Activated CD8-positive, alpha-beta T cell treated with anti-CD3 and anti-CD28 coated beads, Interleukin-2, amount 10 ng/mL, durations not matched to agents 7 days and 5 days (primary cell): ENCODE results near the gene PLEKHA1. TPM values are rescaled to one million over a fixed set of nuclear protein-coding genes. Genes with fewer than 3 reads are reported as not detected.
A peak's percentile ranks its signal among the peaks of the same experiment; 100 is the strongest.

Experiments used
- ATAC-seq: fragments of 150-1000 bp; cut with Tn5 transposase; one replicate; pipeline ENCODE4 v1.10.0; 2021; ENCODE audit warnings: moderate library complexity
- CTCF ChIA-PET: fragments of 350-600 bp; sonication (Branson Sonifier 250); formaldehyde crosslinking; loops from one replicate; lab custom pipeline; 2021; ENCODE audit warnings: antibody characterized with exemption; lab: Charles Lee
- POLR2A ChIA-PET: fragments of 350-600 bp; sonication (Branson Sonifier 250); formaldehyde crosslinking; loops from one replicate; lab custom pipeline; 2021; ENCODE audit warnings: antibody characterized with exemption; lab: Charles Lee
- DNase-seq: peaks from one replicate; pipeline ENCODE4 v3.0.0-alpha.2; 2020
- H3K27ac Mint-ChIP-seq: one replicate; pipeline ENCODE4 v1.8.0; 2021; ENCODE audit warnings: mild to moderate bottlenecking, mixed read lengths
- H3K27me3 Mint-ChIP-seq: one replicate; pipeline ENCODE4 v1.8.0; 2021; ENCODE audit warnings: low read depth, mixed read lengths
- H3K36me3 Mint-ChIP-seq: one replicate; pipeline ENCODE4 v1.8.0; 2021; ENCODE audit warnings: low read depth, mixed read lengths
- H3K4me1 Mint-ChIP-seq: one replicate; pipeline ENCODE4 v1.8.0; 2021; ENCODE audit warnings: low read depth, mixed read lengths
- H3K4me3 Mint-ChIP-seq: one replicate; pipeline ENCODE4 v1.8.0; 2021; ENCODE audit warnings: mild to moderate bottlenecking, mixed read lengths
- H3K9me3 Mint-ChIP-seq: one replicate; pipeline ENCODE4 v1.8.0; 2022; ENCODE audit warnings: mixed read lengths; ENCODE audit not compliant: insufficient read depth
- total RNA-seq, 2 experiments: library from RNA; stranded (reverse); gene quantifications; one replicate each; pipeline ENCODE4 v1.2.3, GENCODE V29; 2021

Gene PLEKHA1
- total RNA-seq, 2 experiments from 2014 or later = 9.6 to 11.7 TPM

GRCh38 chr10:122455376-122456079, 81.0 kb downstream of the PLEKHA1 start:
- H3K27me3 Mint-ChIP-seq = peaks cover 32% of the 10 kb centered on the region
- DNase-seq (no peak), ATAC-seq (no peak)
- no peaks in the 10 kb centered on the region for H3K9me3 Mint-ChIP-seq
- H3K36me3 Mint-ChIP-seq = no peaks in the 10 kb centered on the region
- ChIA-PET CTCF (interaction anchor here (0.9 kb wide), 1 partner anchor 17 kb away, joined by 3 read pairs; no protein-coding TSS in a partner anchor), POLR2A (no interaction called here)
- no peaks in the 10 kb centered on the region for H3K4me1 Mint-ChIP-seq
- H3K27ac Mint-ChIP-seq = no peak overlapping the region
- H3K4me3 Mint-ChIP-seq = no peak overlapping the region

GRCh38 chr10:122457934-122458333, 83.4 kb downstream of the PLEKHA1 start:
- no peaks in the 10 kb centered on the region for H3K36me3 Mint-ChIP-seq
- POLR2A ChIA-PET = no interaction called here
- no peak overlapping the region for H3K27ac Mint-ChIP-seq
- DNase-seq (no peak), ATAC-seq (no peak)
- no peaks in the 10 kb centered on the region for H3K9me3 Mint-ChIP-seq
- peaks cover 8% of the 10 kb centered on the region for H3K4me1 Mint-ChIP-seq
- no peak overlapping the region for H3K4me3 Mint-ChIP-seq
- H3K27me3 Mint-ChIP-seq = peaks cover 44% of the 10 kb centered on the region
- CTCF ChIA-PET = no interaction called here

- Mint-ChIP-seq H3K27me3 (peaks cover 51% of the 10 kb centered on the region), H3K36me3 (no peaks in the 10 kb centered on the region), H3K9me3 (no peaks in the 10 kb centered on the region), H3K4me3 (no peak overlapping the region), H3K4me1 (peaks cover 8% of the 10 kb centered on the region), H3K27ac (no peak overlapping the region)
- POLR2A ChIA-PET = no interaction called here
- ATAC-seq (no peak), DNase-seq (no peak)
- CTCF ChIA-PET = no interaction called here
These were observed 84.2 kb downstream of the PLEKHA1 start for GRCh38 chr10:122458693-122459092.

GRCh38 chr10:122459561-122460273, 85.2 kb downstream of the PLEKHA1 start:
- H3K4me3 Mint-ChIP-seq = no peak overlapping the region

GRCh38 chr10:122460891-122461293, 86.4 kb downstream of the PLEKHA1 start:
- Mint-ChIP-seq H3K9me3 (no peaks in the 10 kb centered on the region), H3K27me3 (peaks cover 71% of the 10 kb centered on the region), H3K36me3 (no peaks in the 10 kb centered on the region), H3K4me1 (peaks cover 8% of the 10 kb centered on the region), H3K27ac (no peak overlapping the region), H3K4me3 (no peak overlapping the region)
- ATAC-seq = no peak
- CTCF ChIA-PET = no interaction called here
- POLR2A ChIA-PET = no interaction called here
- no peak for DNase-seq

More at GRCh38 chr10:122459561-122460273, 85.2 kb downstream of the PLEKHA1 start:
- peaks cover 61% of the 10 kb centered on the region for H3K27me3 Mint-ChIP-seq
- ChIA-PET CTCF (no interaction called here), POLR2A (no interaction called here)
- ATAC-seq (no peak), DNase-seq (no peak)
- H3K9me3 Mint-ChIP-seq = no peaks in the 10 kb centered on the region
- peaks cover 8% of the 10 kb centered on the region for H3K4me1 Mint-ChIP-seq
- H3K27ac Mint-ChIP-seq = no peak overlapping the region
- H3K36me3 Mint-ChIP-seq = no peaks in the 10 kb centered on the region

GRCh38 chr10:122461367-122461728, 86.8 kb downstream of the PLEKHA1 start, which contains the start of gene HTRA1:
TSS of gene HTRA1 (plus strand) at chr10:122461553. CDS start at chr10:122461653, 100 bp downstream.
- Mint-ChIP-seq H3K4me3 (peak within 1 kb of the TSS; percentile 63), H3K27me3 (peaks cover 75% of the 10 kb centered on the region), H3K27ac (no peak within 1 kb of the TSS), H3K36me3 (no peaks in the 10 kb centered on the region), H3K9me3 (no peaks in the 10 kb centered on the region), H3K4me1 (peaks cover 8% of the 10 kb centered on the region)
- DNase-seq (no peak), ATAC-seq (peak; percentile 34)
- ChIA-PET POLR2A (no interaction called here), CTCF (no interaction called here)

- H3K9me3 Mint-ChIP-seq = no peaks in the 10 kb centered on the region
- DNase-seq (no peak), ATAC-seq (peak; percentile 38)
- H3K4me1 Mint-ChIP-seq = peaks cover 8% of the 10 kb centered on the region
- no peak overlapping the region for H3K27ac Mint-ChIP-seq
- ChIA-PET POLR2A (no interaction called here), CTCF (no interaction called here)
- peaks cover 77% of the 10 kb centered on the region for H3K27me3 Mint-ChIP-seq
- peak overlapping the region; percentile 63 for H3K4me3 Mint-ChIP-seq
- H3K36me3 Mint-ChIP-seq = no peaks in the 10 kb centered on the region
These were observed 87.4 kb downstream of the PLEKHA1 start for GRCh38 chr10:122461729-122462532.

GRCh38 chr10:122462533-122463465, 88.3 kb downstream of the PLEKHA1 start:
- peak overlapping the region; percentile 63 for H3K4me3 Mint-ChIP-seq
- no peak for DNase-seq
- ChIA-PET CTCF (no interaction called here), POLR2A (no interaction called here)
- peaks cover 8% of the 10 kb centered on the region for H3K4me1 Mint-ChIP-seq
- no peaks in the 10 kb centered on the region for H3K36me3 Mint-ChIP-seq
- peaks cover 77% of the 10 kb centered on the region for H3K27me3 Mint-ChIP-seq
- no peak for ATAC-seq
- no peaks in the 10 kb centered on the region for H3K9me3 Mint-ChIP-seq
- H3K27ac Mint-ChIP-seq = no peak overlapping the region

GRCh38 chr10:122463466-122464249, 89.2 kb downstream of the PLEKHA1 start:
- no peak overlapping the region for H3K27ac Mint-ChIP-seq
- ChIA-PET POLR2A (no interaction called here), CTCF (interaction anchor here (1.5 kb wide), 1 partner anchor 102 kb away, joined by 5 read pairs; no protein-coding TSS in a partner anchor)
- H3K27me3 Mint-ChIP-seq = peaks cover 70% of the 10 kb centered on the region
- no peak overlapping the region for H3K4me3 Mint-ChIP-seq
- ATAC-seq = no peak
- peaks cover 8% of the 10 kb centered on the region for H3K4me1 Mint-ChIP-seq
- H3K36me3 Mint-ChIP-seq = no peaks in the 10 kb centered on the region
- no peak for DNase-seq
- no peaks in the 10 kb centered on the region for H3K9me3 Mint-ChIP-seq

DNA sequence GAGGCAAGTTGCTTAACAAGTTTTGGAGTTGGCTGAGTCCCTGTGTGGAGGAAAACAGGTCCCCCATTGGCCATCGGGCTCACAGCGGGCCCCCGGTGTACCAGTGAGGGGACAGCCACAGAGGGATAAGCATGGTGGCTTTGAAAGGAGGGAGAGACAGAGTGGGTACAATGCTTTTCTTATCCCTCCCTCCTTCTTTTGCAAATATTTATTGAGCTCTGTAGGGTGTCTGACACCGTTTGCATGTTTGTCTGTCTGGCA, 89.7 kb downstream of the PLEKHA1 start:
- Mint-ChIP-seq H3K4me1 (peaks cover 8% of the 10 kb centered on the region), H3K27me3 (peaks cover 68% of the 10 kb centered on the region), H3K27ac (no peak overlapping the region), H3K9me3 (no peaks in the 10 kb centered on the region), H3K4me3 (no peak overlapping the region), H3K36me3 (no peaks in the 10 kb centered on the region)
- POLR2A ChIA-PET = no interaction called here
- CTCF ChIA-PET = interaction anchor here (1.5 kb wide), 1 partner anchor 102 kb away, joined by 5 read pairs; no protein-coding TSS in a partner anchor
- ATAC-seq (no peak), DNase-seq (no peak)
